HCT116 (cell line): ENCODE measurements around the gene STX16. TPM values are rescaled to one million over a fixed set of nuclear protein-coding genes. Genes with fewer than 3 reads are reported as not detected.

Experiments
- ATAC-seq: fragments of 200-7000 bp; cut with Tn5 transposase; 2 replicates; pipeline ENCODE4 v1.9.1; 2020; ENCODE audit warnings: mild to moderate bottlenecking, moderate library complexity
- BruUV-seq: library from RNA; stranded (reverse); fragments of 400-500 nt; replicated peaks from 2 replicates; lab custom pipeline; 2021; lab: Mats Ljungman, UMichigan
- CTCF ChIA-PET: fragments of 300-600 bp; sonication (Branson Sonifier 250); formaldehyde crosslinking; loops from one replicate; lab custom pipeline; 2021; ENCODE audit warnings: antibody characterized with exemption; lab: Charles Lee
- POLR2A ChIA-PET: fragments of 300-600, 350-600 bp; sonication (Branson Sonifier 250); formaldehyde crosslinking; loops from one replicate; lab custom pipeline; 2021; ENCODE audit warnings: antibody characterized with exemption; lab: Charles Lee
- RAD21 ChIA-PET, 2 experiments: fragments of 300-600 bp; sonication (Branson Sonifier 250); formaldehyde crosslinking; loops; one replicate each; lab custom pipeline; 2023; ENCODE audit warnings: low total read pairs in 2 of 2; ENCODE audit not compliant: uncharacterized antibody in 2 of 2, unreplicated experiment in 2 of 2, low non-redundant PET in 1 of 2; lab: Charles Lee
- DNase-seq: peaks from one replicate; pipeline ENCODE4 v3.0.0-alpha.2; 2010; ENCODE audit warnings: low read depth, low spot score
- H2AFZ ChIP-seq: fragments of 200-600 bp; shearing (Covaris generic), sonication (generic); 2 replicates; pipeline ENCODE4 v1.6.1; 2017; ENCODE audit warnings: low read depth, mixed run types, mixed read lengths, antibody characterized with exemption, low read length; ENCODE audit not compliant: poor library complexity, severe bottlenecking
- H3K27ac ChIP-seq: 2 replicates; pipeline ENCODE4 v1.5.1; 2012; ENCODE audit warnings: low read depth, low read length
- H3K27me3 ChIP-seq: fragments of 200-600 bp; sonication (generic); 2 replicates; pipeline ENCODE4 v1.6.1; 2016; ENCODE audit warnings: mixed run types, low read length, mixed read lengths; ENCODE audit not compliant: insufficient read depth
- H3K36me3 ChIP-seq, 2 experiments: fragments of 200-500 bp in 1 of 2; fragments of 200-600 bp in 1 of 2; sonication (Bioruptor generic) in 1 of 2; sonication (generic) in 1 of 2; 2 replicates each; pipeline versions ENCODE4 v1.5.1 to v1.6.1; 2014 to 2016; ENCODE audit warnings: low read length in 2 of 2, inconsistent platforms in 1 of 2, mixed read lengths in 1 of 2, mixed run types in 1 of 2; ENCODE audit not compliant: insufficient read depth in 2 of 2, control insufficient read depth in 1 of 2
- H3K4me1 ChIP-seq, 2 experiments: fragments of 200-600 bp in 1 of 2; sonication (generic) in 1 of 2; 2 replicates each; pipeline versions ENCODE4 v1.5.1 to v1.6.1; 2012 to 2017; ENCODE audit warnings: low read length in 2 of 2, inconsistent platforms in 1 of 2, mild to moderate bottlenecking in 1 of 2, mixed read lengths in 1 of 2, mixed run types in 1 of 2, moderate library complexity in 1 of 2; ENCODE audit not compliant: insufficient read depth in 2 of 2, control insufficient read depth in 1 of 2
- H3K4me2 ChIP-seq: fragments of 200-600 bp; sonication (generic); 2 replicates; pipeline ENCODE4 v1.6.1; 2017; ENCODE audit warnings: mixed run types, low read length, mixed read lengths
- H3K4me3 ChIP-seq, 2 experiments: fragments of 200-600 bp in 1 of 2; sonication (generic) in 1 of 2; replicated peaks in 1 of 2; 2 replicates each; pipeline ENCODE4 v1.5.1; 2011 to 2016; ENCODE audit warnings: low read length in 2 of 2, control low read depth in 1 of 2, low read depth in 1 of 2, mild to moderate bottlenecking in 1 of 2, mixed read lengths in 1 of 2, mixed run types in 1 of 2
- H3K79me2 ChIP-seq: fragments of 200-600 bp; sonication (generic); 2 replicates; pipeline ENCODE4 v1.6.1; 2017; ENCODE audit warnings: mild to moderate bottlenecking, mixed run types, low read length, moderate library complexity, mixed read lengths; ENCODE audit not compliant: insufficient read depth
- H3K9ac ChIP-seq: fragments of 200-600 bp; sonication (generic); 2 replicates; pipeline ENCODE4 v1.6.1; 2016; ENCODE audit warnings: low read length, mixed read lengths
- H3K9me2 ChIP-seq: fragments of 200-600 bp; sonication (generic), shearing (Covaris generic); 2 replicates; pipeline ENCODE4 v1.6.1; 2017; ENCODE audit warnings: mixed run types, mild to moderate bottlenecking, moderate library complexity; ENCODE audit not compliant: insufficient read depth
- H3K9me3 ChIP-seq, 2 experiments: fragments of 200-500 bp in 1 of 2; fragments of 200-600 bp in 1 of 2; sonication (Bioruptor generic) in 1 of 2; sonication (generic) in 1 of 2; 2 replicates each; pipeline ENCODE4 v1.6.1; 2014 to 2017; ENCODE audit warnings: low read length in 2 of 2, mixed read lengths in 2 of 2, inconsistent platforms in 1 of 2, low read depth in 1 of 2, mild to moderate bottlenecking in 1 of 2, mixed run types in 1 of 2, moderate library complexity in 1 of 2; ENCODE audit not compliant: control insufficient read depth in 1 of 2, insufficient read depth in 1 of 2
- H4K20me1 ChIP-seq: fragments of 200-600 bp; sonication (generic), shearing (Covaris generic); 2 replicates; pipeline ENCODE4 v1.6.1; 2017; ENCODE audit warnings: mixed run types, mild to moderate bottlenecking, moderate library complexity; ENCODE audit not compliant: insufficient read depth
- CBX3 ChIP-seq: IDR thresholded peaks from 2 replicates; pipeline ENCODE4 v1.6.1; 2012; ENCODE audit warnings: low read depth
- EGR1 ChIP-seq: IDR thresholded peaks from 2 replicates; pipeline ENCODE4 v1.6.1; 2012; ENCODE audit warnings: low read depth
- ELF1 ChIP-seq: IDR thresholded peaks from 2 replicates; pipeline ENCODE4 v1.6.1; 2012; ENCODE audit warnings: low read depth, borderline replicate concordance
- EZH2 ChIP-seq: fragments of 200-600 bp; sonication (generic); IDR thresholded peaks from 2 replicates; pipeline ENCODE4 v1.6.1; 2017; ENCODE audit warnings: antibody characterized with exemption, mixed run types
- FOSL1 ChIP-seq: IDR thresholded peaks from 2 replicates; pipeline ENCODE4 v1.6.1; 2012; ENCODE audit warnings: low read depth
- MAX ChIP-seq: IDR thresholded peaks from 2 replicates; pipeline ENCODE4 v1.6.1; 2012
- POLR2A ChIP-seq: IDR thresholded peaks from 2 replicates; pipeline ENCODE4 v1.7.0; 2011; ENCODE audit warnings: borderline replicate concordance; ENCODE audit not compliant: insufficient read depth, insufficient read length; ENCODE audit errors: extremely low read depth
- POLR2AphosphoS5 ChIP-seq: IDR thresholded peaks from 2 replicates; pipeline ENCODE4 v1.6.1; 2011; ENCODE audit warnings: mild to moderate bottlenecking, low read depth, low read length, moderate library complexity
- RAD21 ChIP-seq: IDR thresholded peaks from 2 replicates; pipeline ENCODE4 v1.6.1; 2012; ENCODE audit warnings: low read depth, mild to moderate bottlenecking
- SP1 ChIP-seq: IDR thresholded peaks from 2 replicates; pipeline ENCODE4 v1.6.1; 2012; ENCODE audit warnings: low read depth
- SRF ChIP-seq: IDR thresholded peaks from 2 replicates; pipeline ENCODE4 v1.6.1; 2012; ENCODE audit warnings: low read depth
- TCF7L2 ChIP-seq: IDR thresholded peaks from 2 replicates; pipeline ENCODE4 v1.7.0; 2011; ENCODE audit warnings: borderline replicate concordance, inconsistent platforms; ENCODE audit not compliant: insufficient read depth, insufficient read length; ENCODE audit errors: extremely low read depth
- YY1 ChIP-seq: IDR thresholded peaks from 2 replicates; pipeline ENCODE4 v1.6.1; 2011; ENCODE audit warnings: low read length, low read depth, moderate library complexity, mild to moderate bottlenecking; ENCODE audit not compliant: insufficient replicate concordance; ENCODE audit errors: extremely low read depth
- ZBTB33 ChIP-seq: IDR thresholded peaks from 2 replicates; pipeline ENCODE4 v1.6.1; 2011; ENCODE audit warnings: mild to moderate bottlenecking, low read length, moderate library complexity; ENCODE audit not compliant: insufficient replicate concordance; ENCODE audit errors: extremely low read depth
- ZFX ChIP-seq: fragments of 450-650 bp; IDR thresholded peaks from 2 replicates; pipeline ENCODE4 v1.6.1; 2017
- ZNF274 ChIP-seq: fragments of 200-500 bp; sonication (Bioruptor generic); IDR thresholded peaks from 2 replicates; pipeline ENCODE4 v1.6.1; 2014; ENCODE audit warnings: mild to moderate bottlenecking, low read depth, low read length, inconsistent platforms
- intact Hi-C: fragments of 100-400 bp; cut with micrococcal nuclease; formaldehyde crosslinking; loops from 2 replicates; pipeline ENCODE4 v1.10.0; 2022
- total RNA-seq: library from RNA; stranded (reverse); gene quantifications from one replicate; pipeline ENCODE4 v1.2.1, GENCODE V29; 2021; ENCODE audit not compliant: unreplicated experiment
- TF ChIP-seq, protein P1 (sequence below): IDR thresholded peaks from 2 replicates; pipeline ENCODE4 v1.6.1; 2012; ENCODE audit warnings: low read depth

STX16 gene
- total RNA-seq, 1 experiment from 2014 or later: 55.1 TPM

DNA sequence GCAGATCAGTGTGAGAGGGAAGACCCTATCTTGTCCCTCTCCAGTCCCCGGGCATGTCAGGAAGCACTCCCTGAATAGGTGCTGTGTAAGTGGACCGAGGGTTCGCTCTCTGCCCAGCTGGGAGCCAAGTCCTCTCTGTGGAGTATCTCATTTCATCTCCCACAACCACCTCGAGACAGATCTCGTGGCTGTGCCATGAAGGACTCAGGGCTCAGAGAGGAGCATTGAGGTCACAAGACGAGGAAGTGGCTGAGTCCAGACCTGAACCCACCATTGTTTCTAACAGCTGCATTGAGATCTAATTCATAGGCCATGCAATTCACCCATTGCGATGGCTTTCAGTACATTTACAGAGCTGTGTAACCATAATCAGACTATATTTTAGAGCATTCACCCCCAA lies 34.7 kb upstream of the STX16 start:
- CTCF ChIA-PET: no interaction called here
- no peaks in the 10 kb centered on the region for H3K9me3 ChIP-seq
- ATAC-seq (no peak), DNase-seq (no peak)
- no TSS peak for BruUV-seq
- H3K4me3 ChIP-seq: no peak overlapping the region
- H3K9me2 ChIP-seq: no peaks in the 10 kb centered on the region
- POLR2A ChIA-PET: no interaction called here
- H3K36me3 ChIP-seq: no peaks in the 10 kb centered on the region
- TF ChIP-seq YY1: no peak
- TF ChIP-seq, protein P1, sequence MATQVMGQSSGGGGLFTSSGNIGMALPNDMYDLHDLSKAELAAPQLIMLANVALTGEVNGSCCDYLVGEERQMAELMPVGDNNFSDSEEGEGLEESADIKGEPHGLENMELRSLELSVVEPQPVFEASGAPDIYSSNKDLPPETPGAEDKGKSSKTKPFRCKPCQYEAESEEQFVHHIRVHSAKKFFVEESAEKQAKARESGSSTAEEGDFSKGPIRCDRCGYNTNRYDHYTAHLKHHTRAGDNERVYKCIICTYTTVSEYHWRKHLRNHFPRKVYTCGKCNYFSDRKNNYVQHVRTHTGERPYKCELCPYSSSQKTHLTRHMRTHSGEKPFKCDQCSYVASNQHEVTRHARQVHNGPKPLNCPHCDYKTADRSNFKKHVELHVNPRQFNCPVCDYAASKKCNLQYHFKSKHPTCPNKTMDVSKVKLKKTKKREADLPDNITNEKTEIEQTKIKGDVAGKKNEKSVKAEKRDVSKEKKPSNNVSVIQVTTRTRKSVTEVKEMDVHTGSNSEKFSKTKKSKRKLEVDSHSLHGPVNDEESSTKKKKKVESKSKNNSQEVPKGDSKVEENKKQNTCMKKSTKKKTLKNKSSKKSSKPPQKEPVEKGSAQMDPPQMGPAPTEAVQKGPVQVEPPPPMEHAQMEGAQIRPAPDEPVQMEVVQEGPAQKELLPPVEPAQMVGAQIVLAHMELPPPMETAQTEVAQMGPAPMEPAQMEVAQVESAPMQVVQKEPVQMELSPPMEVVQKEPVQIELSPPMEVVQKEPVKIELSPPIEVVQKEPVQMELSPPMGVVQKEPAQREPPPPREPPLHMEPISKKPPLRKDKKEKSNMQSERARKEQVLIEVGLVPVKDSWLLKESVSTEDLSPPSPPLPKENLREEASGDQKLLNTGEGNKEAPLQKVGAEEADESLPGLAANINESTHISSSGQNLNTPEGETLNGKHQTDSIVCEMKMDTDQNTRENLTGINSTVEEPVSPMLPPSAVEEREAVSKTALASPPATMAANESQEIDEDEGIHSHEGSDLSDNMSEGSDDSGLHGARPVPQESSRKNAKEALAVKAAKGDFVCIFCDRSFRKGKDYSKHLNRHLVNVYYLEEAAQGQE: no peak
- no peak for TF ChIP-seq SRF
- no peak for TF ChIP-seq ELF1
- no peak for TF ChIP-seq FOSL1
- no peak for TF ChIP-seq POLR2A
- no peak for TF ChIP-seq ZNF274
- no peak for TF ChIP-seq SP1
- TF ChIP-seq TCF7L2: no peak
- no peak for TF ChIP-seq ZFX
- TF ChIP-seq MAX: no peak
- TF ChIP-seq RAD21: no peak
- no peak for TF ChIP-seq POLR2AphosphoS5
- no peak for TF ChIP-seq EGR1
- TF ChIP-seq ZBTB33: no peak
- no peak for TF ChIP-seq CBX3
- no peak for TF ChIP-seq EZH2
- H4K20me1 ChIP-seq: no peaks in the 10 kb centered on the region
- no peaks in the 10 kb centered on the region for H3K79me2 ChIP-seq
- no peak overlapping the region for H3K9ac ChIP-seq
- no peaks in the 10 kb centered on the region for H3K27me3 ChIP-seq
- no peaks in the 10 kb centered on the region for H3K4me1 ChIP-seq
- intact Hi-C loops: no loop called here
- no peak overlapping the region for H3K4me2 ChIP-seq
- RAD21 ChIA-PET: no interaction called here
- H2AFZ ChIP-seq: no peak overlapping the region
- H3K27ac ChIP-seq: no peak overlapping the region
